Neural progenitor cell (in vitro differentiated cells): ENCODE results near the gene ESRRB. TPM values are rescaled to one million over a fixed set of nuclear protein-coding genes. Genes with fewer than 3 reads are reported as not detected.

ENCODE experiments used
- DNase-seq: peaks from one replicate; pipeline ENCODE4 v3.0.0-alpha.2; 2016; ENCODE audit warnings: low spot score
- H2AFZ ChIP-seq: fragments of 200-600 bp; sonication (generic); replicated peaks from 2 replicates; pipeline ENCODE4 v1.6.1; 2016; ENCODE audit warnings: antibody characterized with exemption
- H3F3A ChIP-seq: fragments of 200-600 bp; sonication (generic); 2 replicates; pipeline ENCODE4 v1.6.1; 2016; ENCODE audit warnings: antibody characterized with exemption, low read depth
- H3K27ac ChIP-seq: fragments of 200-600 bp; sonication (generic); 2 replicates; pipeline ENCODE4 v1.5.1; 2016; ENCODE audit warnings: mild to moderate bottlenecking
- H3K27me3 ChIP-seq: fragments of 200-600 bp; sonication (generic); 2 replicates; pipeline ENCODE4 v1.6.1; 2016; ENCODE audit warnings: mild to moderate bottlenecking, moderate library complexity
- H3K36me3 ChIP-seq: fragments of 200-600 bp; sonication (generic); 2 replicates; pipeline ENCODE4 v1.5.1; 2016
- H3K4me1 ChIP-seq: fragments of 200-600 bp; sonication (generic); 2 replicates; pipeline ENCODE4 v1.6.1; 2016; ENCODE audit warnings: mixed run types
- H3K4me2 ChIP-seq: fragments of 200-600 bp; sonication (generic); 2 replicates; pipeline ENCODE4 v1.6.1; 2016
- H3K4me3 ChIP-seq: fragments of 200-600 bp; sonication (generic); 2 replicates; pipeline ENCODE4 v1.5.1; 2016
- H3K79me2 ChIP-seq: fragments of 200-600 bp; sonication (generic); 2 replicates; pipeline ENCODE4 v1.6.1; 2016; ENCODE audit warnings: low read depth
- H3K9ac ChIP-seq: fragments of 200-600 bp; sonication (generic); 2 replicates; pipeline ENCODE4 v1.6.1; 2016
- H3K9me3 ChIP-seq: fragments of 200-600 bp; sonication (generic); 2 replicates; pipeline ENCODE4 v1.5.1; 2016; ENCODE audit warnings: low read depth
- H4K20me1 ChIP-seq: fragments of 200-600 bp; sonication (generic); 2 replicates; pipeline ENCODE4 v1.6.1; 2016; ENCODE audit warnings: low read depth
- H3K27ac Mint-ChIP-seq: 3 replicates; pipeline ENCODE4 v1.8.0; 2021; ENCODE audit warnings: mixed read lengths
- H3K27me3 Mint-ChIP-seq: 2 replicates; pipeline ENCODE4 v1.8.0; 2022; ENCODE audit warnings: low read depth, mild to moderate bottlenecking, inconsistent platforms, moderate library complexity, mixed read lengths; ENCODE audit not compliant: insufficient read depth
- H3K36me3 Mint-ChIP-seq: 3 replicates; pipeline ENCODE4 v1.8.0; 2021; ENCODE audit warnings: mixed read lengths
- H3K4me1 Mint-ChIP-seq: 3 replicates; pipeline ENCODE4 v1.8.0; 2021; ENCODE audit warnings: mixed read lengths
- H3K4me3 Mint-ChIP-seq: 3 replicates; pipeline ENCODE4 v1.8.0; 2021; ENCODE audit warnings: mild to moderate bottlenecking, moderate library complexity, mixed read lengths
- H3K9me3 Mint-ChIP-seq: 3 replicates; pipeline ENCODE4 v1.8.0; 2020; ENCODE audit warnings: mixed read lengths
- EZH2 ChIP-seq: fragments of 200-600 bp; sonication (generic); IDR thresholded peaks from 2 replicates; pipeline ENCODE4 v1.6.1; 2017; ENCODE audit warnings: antibody characterized with exemption, mild to moderate bottlenecking, moderate library complexity
- EZH2phosphoT487 ChIP-seq: fragments of 200-600 bp; sonication (generic); IDR thresholded peaks from 2 replicates; pipeline ENCODE4 v1.6.1; 2017; ENCODE audit warnings: antibody characterized with exemption
- total RNA-seq: library from RNA; depleted of rRNA; stranded (reverse); fragments of >200 nt; gene quantifications from 2 replicates; pipeline ENCODE4 v1.2.3, GENCODE V29; 2015; ENCODE audit warnings: low replicate concordance
- TF ChIP-seq, protein P1 (sequence below): fragments of 200-600 bp; sonication (generic); IDR thresholded peaks from 2 replicates; pipeline ENCODE4 v1.5.1; 2017; ENCODE audit warnings: antibody characterized with exemption, mild to moderate bottlenecking

ESRRB gene
- total RNA-seq, 1 donor from 2014 or later: 1.3 TPM

DNA sequence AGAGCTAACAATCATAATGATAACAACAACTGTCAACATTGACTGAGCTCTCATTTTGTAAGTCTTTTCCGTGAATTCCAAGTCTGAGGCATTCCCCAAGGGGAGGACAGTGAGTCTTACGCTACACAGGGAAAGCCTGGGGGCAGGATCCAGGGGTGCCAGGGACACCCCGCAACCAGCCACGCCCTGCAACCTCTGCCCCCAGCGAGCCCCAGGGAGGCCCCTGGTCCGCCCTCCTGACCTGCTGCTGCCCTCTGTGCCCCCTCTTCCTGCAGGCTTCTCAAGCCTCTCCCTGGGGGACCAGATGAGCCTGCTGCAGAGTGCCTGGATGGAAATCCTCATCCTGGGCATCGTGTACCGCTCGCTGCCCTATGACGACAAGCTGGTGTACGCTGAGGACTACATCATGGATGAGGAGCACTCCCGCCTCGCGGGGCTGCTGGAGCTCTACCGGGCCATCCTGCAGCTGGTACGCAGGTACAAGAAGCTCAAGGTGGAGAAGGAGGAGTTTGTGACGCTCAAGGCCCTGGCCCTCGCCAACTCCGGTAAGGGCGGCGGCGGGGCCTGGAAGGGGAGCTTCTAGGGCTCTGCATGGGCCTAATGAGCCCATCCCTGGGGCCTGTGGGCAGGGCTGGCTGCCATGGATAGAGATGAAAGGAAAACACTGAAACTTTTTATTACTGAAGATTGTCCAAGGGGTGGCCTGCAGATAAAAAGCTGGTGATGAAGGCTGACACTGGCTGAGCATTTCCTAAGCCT, 115.4 kb downstream of the ESRRB start:
- Histone ChIP-seq H3K79me2 (no peaks in the 10 kb centered on the region), H3K4me2 (no peak overlapping the region), H3K9me3 (no peaks in the 10 kb centered on the region), H3K4me1 (peaks cover 3% of the 10 kb centered on the region), H3K4me3 (no peak overlapping the region), H3F3A (no peaks in the 10 kb centered on the region), H2AFZ (no peak overlapping the region), H3K9ac (no peak overlapping the region), H3K27me3 (no peaks in the 10 kb centered on the region), H3K36me3 (no peaks in the 10 kb centered on the region), H4K20me1 (no peaks in the 10 kb centered on the region), H3K27ac (no peak overlapping the region)
- H3K36me3 Mint-ChIP-seq: no peaks in the 10 kb centered on the region
- H3K9me3 Mint-ChIP-seq: peaks cover 2% of the 10 kb centered on the region
- no peak overlapping the region for H3K27ac Mint-ChIP-seq
- H3K4me1 Mint-ChIP-seq: peaks cover 21% of the 10 kb centered on the region
- H3K27me3 Mint-ChIP-seq: peaks cover 5% of the 10 kb centered on the region
- no peak for TF ChIP-seq EZH2
- no peak for TF ChIP-seq EZH2phosphoT487
- TF ChIP-seq, protein P1, sequence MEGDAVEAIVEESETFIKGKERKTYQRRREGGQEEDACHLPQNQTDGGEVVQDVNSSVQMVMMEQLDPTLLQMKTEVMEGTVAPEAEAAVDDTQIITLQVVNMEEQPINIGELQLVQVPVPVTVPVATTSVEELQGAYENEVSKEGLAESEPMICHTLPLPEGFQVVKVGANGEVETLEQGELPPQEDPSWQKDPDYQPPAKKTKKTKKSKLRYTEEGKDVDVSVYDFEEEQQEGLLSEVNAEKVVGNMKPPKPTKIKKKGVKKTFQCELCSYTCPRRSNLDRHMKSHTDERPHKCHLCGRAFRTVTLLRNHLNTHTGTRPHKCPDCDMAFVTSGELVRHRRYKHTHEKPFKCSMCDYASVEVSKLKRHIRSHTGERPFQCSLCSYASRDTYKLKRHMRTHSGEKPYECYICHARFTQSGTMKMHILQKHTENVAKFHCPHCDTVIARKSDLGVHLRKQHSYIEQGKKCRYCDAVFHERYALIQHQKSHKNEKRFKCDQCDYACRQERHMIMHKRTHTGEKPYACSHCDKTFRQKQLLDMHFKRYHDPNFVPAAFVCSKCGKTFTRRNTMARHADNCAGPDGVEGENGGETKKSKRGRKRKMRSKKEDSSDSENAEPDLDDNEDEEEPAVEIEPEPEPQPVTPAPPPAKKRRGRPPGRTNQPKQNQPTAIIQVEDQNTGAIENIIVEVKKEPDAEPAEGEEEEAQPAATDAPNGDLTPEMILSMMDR: no peak
- no peak for DNase-seq
- no peak overlapping the region for H3K4me3 Mint-ChIP-seq

DNA sequence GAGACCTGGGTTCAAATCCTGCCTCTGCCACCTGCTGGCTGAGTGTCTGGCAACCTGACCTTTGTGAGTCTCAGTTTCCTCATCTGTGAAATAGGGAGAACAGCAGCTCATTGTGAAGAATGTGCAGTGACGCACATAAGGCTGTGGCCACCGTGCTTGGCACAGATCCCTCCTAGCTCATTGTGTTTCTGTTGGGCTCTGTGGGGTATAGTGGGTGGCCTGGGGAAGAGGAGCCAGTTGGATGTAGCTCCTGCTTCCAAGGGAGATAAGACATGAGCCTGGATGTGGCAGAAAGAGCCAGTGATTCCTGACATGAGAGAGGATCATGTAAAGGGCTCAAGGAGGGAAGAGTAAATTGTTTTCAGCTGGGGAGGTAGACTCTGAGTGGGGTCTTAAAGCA, 120.0 kb downstream of the ESRRB start:
- Histone ChIP-seq H3K4me1 (no peaks in the 10 kb centered on the region), H3K9me3 (no peaks in the 10 kb centered on the region), H3K4me2 (no peak overlapping the region), H3K9ac (no peak overlapping the region), H2AFZ (no peak overlapping the region), H3K27me3 (no peaks in the 10 kb centered on the region), H3K27ac (no peak overlapping the region), H4K20me1 (no peaks in the 10 kb centered on the region), H3K79me2 (no peaks in the 10 kb centered on the region), H3F3A (no peaks in the 10 kb centered on the region), H3K4me3 (no peak overlapping the region), H3K36me3 (no peaks in the 10 kb centered on the region)
- no peaks in the 10 kb centered on the region for H3K36me3 Mint-ChIP-seq
- H3K27ac Mint-ChIP-seq: no peak overlapping the region
- H3K4me1 Mint-ChIP-seq: peaks cover 5% of the 10 kb centered on the region
- no peaks in the 10 kb centered on the region for H3K9me3 Mint-ChIP-seq
- no peak for DNase-seq
- peaks cover 5% of the 10 kb centered on the region for H3K27me3 Mint-ChIP-seq
- no peak overlapping the region for H3K4me3 Mint-ChIP-seq
- TF ChIP-seq EZH2phosphoT487: no peak
- TF ChIP-seq, protein P1: no peak
- no peak for TF ChIP-seq EZH2

DNA sequence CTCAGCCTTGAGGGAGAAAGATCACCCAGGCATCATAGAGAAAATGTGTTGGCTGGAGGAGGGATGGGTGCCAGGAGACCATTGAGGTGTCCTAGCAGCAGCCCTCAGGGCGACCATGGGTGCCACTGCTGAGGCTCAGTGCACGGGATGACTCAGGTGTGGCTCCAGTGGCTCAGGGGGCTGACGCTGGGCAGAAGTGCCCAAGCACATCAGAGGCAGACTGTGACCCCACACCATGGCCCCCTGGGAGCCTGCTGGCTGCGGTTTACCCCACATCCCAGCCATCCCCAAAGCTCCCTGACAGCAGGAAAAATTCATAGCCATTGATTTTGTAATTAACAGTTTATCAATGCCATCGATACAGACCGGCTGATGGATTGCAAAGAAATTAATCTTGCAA, 120.7 kb downstream of the ESRRB start:
- Histone ChIP-seq H4K20me1 (no peaks in the 10 kb centered on the region), H3K79me2 (no peaks in the 10 kb centered on the region), H3K9me3 (no peaks in the 10 kb centered on the region), H3K9ac (no peak overlapping the region), H3K4me2 (no peak overlapping the region), H3K27ac (no peak overlapping the region), H3K4me3 (no peak overlapping the region), H2AFZ (no peak overlapping the region), H3K4me1 (no peaks in the 10 kb centered on the region), H3F3A (no peaks in the 10 kb centered on the region), H3K36me3 (no peaks in the 10 kb centered on the region), H3K27me3 (no peaks in the 10 kb centered on the region)
- no peaks in the 10 kb centered on the region for H3K36me3 Mint-ChIP-seq
- no peak overlapping the region for H3K27ac Mint-ChIP-seq
- H3K27me3 Mint-ChIP-seq: peaks cover 5% of the 10 kb centered on the region
- peaks cover under 1% of the 10 kb centered on the region for H3K4me1 Mint-ChIP-seq
- no peaks in the 10 kb centered on the region for H3K9me3 Mint-ChIP-seq
- H3K4me3 Mint-ChIP-seq: no peak overlapping the region
- TF ChIP-seq EZH2 (no peak), EZH2phosphoT487 (no peak)
- TF ChIP-seq, protein P1: no peak
- no peak for DNase-seq
